Skeletal muscle cell (primary cell): ENCODE results near the gene TFEB.

Experiments used
- DNase-seq: peaks from one replicate; pipeline ENCODE4 v3.0.0-alpha.2; 2010; ENCODE audit warnings: low read depth
- H3K4me3 ChIP-seq: 2 replicates; pipeline ENCODE4 v1.5.1; 2011; ENCODE audit warnings: low read depth, mild to moderate bottlenecking, control low read depth, low read length, moderate library complexity

TFEB gene

DNA sequence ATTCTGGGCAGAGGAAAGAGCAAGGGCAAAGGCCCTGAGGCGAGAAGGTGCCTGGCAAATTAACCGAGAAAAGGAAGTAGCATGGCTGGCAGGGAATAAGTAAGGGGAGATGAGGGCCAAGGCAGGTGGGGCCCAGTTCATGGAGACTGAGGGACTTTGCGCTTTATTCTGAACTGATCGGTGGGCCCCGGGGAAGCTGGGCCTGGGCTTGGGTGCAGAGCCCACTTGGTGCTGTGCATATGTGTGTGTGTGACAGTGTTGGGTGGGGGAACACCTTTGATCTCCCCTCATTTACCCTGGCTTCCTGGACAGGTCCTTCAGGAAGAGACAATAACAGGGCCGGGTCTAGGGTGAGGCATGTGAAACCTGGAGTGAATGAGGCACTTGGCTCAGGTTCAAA is 100.0 kb downstream of the TFEB start:
- DNase-seq = no peak
- no peak overlapping the region for H3K4me3 ChIP-seq

DNA sequence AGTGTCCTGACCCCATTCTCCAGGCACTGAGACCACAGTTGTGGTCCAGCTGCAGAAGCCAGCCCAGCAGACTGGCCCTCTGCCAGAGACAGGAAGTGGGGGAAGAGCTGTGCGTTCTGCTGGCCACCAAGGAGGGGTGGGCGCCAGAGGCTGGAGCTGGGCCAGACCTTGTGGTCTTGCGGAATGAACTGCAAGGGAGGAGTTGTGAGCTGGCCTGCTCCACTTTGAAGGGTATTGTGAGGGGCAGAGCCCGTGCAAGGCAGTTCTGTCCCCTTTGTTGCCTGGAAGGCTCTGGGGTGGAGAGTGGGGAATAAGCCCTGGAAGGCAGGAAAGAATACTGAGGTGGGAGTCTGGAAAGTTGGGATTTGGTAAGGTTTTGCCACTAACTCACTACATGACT is 100.8 kb downstream of the TFEB start:
- DNase-seq = peak; percentile 40

More for the DNA sequence above, 100.8 kb downstream of the TFEB start:
- H3K4me3 ChIP-seq = no peak overlapping the region
